OCI-LY3 (cell line): ENCODE data around the gene CENPU.

ENCODE experiments used
- H2AFZ ChIP-seq: fragments of 200-600, 300-600 bp; shearing (Covaris generic); 2 replicates; pipeline ENCODE4 v1.6.0; 2014; ENCODE audit warnings: antibody characterized with exemption, low read depth, low read length
- H3K27ac ChIP-seq: fragments of 200-600, 300-600 bp; sonication (generic); 2 replicates; pipeline ENCODE4 v1.5.1; 2014; ENCODE audit warnings: mild to moderate bottlenecking, low read length, moderate library complexity, mixed read lengths
- H3K27me3 ChIP-seq: fragments of 200-600, 300-600 bp; sonication (generic); 2 replicates; pipeline ENCODE4 v1.6.1; 2014; ENCODE audit warnings: low read depth, low read length, mixed read lengths
- H3K36me3 ChIP-seq: fragments of 200-600, 300-600 bp; sonication (generic); replicated peaks from 2 replicates; pipeline ENCODE3; 2014; ENCODE audit warnings: low read depth, low read length, mixed read lengths
- H3K4me1 ChIP-seq: fragments of 300-600, 200-600 bp; sonication (generic); 2 replicates; pipeline ENCODE4 v1.6.1; 2014; ENCODE audit warnings: low read length, mixed read lengths
- H3K4me2 ChIP-seq: fragments of 200-600, 300-600 bp; sonication (generic); 2 replicates; pipeline ENCODE4 v1.6.1; 2014; ENCODE audit warnings: low read length, mixed read lengths
- H3K4me3 ChIP-seq: fragments of 300-600, 200-600 bp; sonication (generic); 2 replicates; pipeline ENCODE4 v1.5.1; 2014; ENCODE audit warnings: antibody characterized with exemption, mild to moderate bottlenecking, low read length, moderate library complexity
- H3K79me2 ChIP-seq: fragments of 300-600, 200-600 bp; shearing (Covaris generic); 2 replicates; pipeline ENCODE4 v1.6.1; 2014; ENCODE audit warnings: mild to moderate bottlenecking, low read length, mixed read lengths
- H3K9ac ChIP-seq: fragments of 300-600, 200-600 bp; shearing (Covaris generic); 2 replicates; pipeline ENCODE4 v1.6.0; 2014; ENCODE audit warnings: mild to moderate bottlenecking, low read length, moderate library complexity
- H3K9me3 ChIP-seq: fragments of 200-600, 300-600 bp; shearing (Covaris generic); 2 replicates; pipeline ENCODE4 v1.6.1; 2014; ENCODE audit warnings: low read length, mixed read lengths; ENCODE audit not compliant: insufficient read depth
- H4K20me1 ChIP-seq: fragments of 200-600, 300-600 bp; sonication (generic); 2 replicates; pipeline ENCODE4 v1.6.1; 2016; ENCODE audit warnings: low read length, mixed read lengths; ENCODE audit not compliant: insufficient read depth
- CTCF ChIP-seq: fragments of 200-600, 300-600 bp; sonication (generic); IDR thresholded peaks from 2 replicates; pipeline ENCODE4 v1.5.1; 2014; ENCODE audit warnings: antibody characterized with exemption, low read length, low read depth
- EZH2phosphoT487 ChIP-seq: fragments of 200-600 bp; shearing (Covaris generic); IDR thresholded peaks from 2 replicates; pipeline ENCODE4 v1.6.1; 2018; ENCODE audit warnings: antibody characterized with exemption, mixed run types, low read depth

CENPU gene

GRCh38 chr4:184702114-184702513, 31.8 kb downstream of the CENPU start:
- no peak overlapping the region for H3K4me3 ChIP-seq
- no peaks in the 10 kb centered on the region for H3K36me3 ChIP-seq
- no peak for TF ChIP-seq CTCF
- TF ChIP-seq EZH2phosphoT487, result no peak
- H3K79me2 ChIP-seq, result no peaks in the 10 kb centered on the region
- H2AFZ ChIP-seq, result no peak overlapping the region
- H3K9me3 ChIP-seq, result no peaks in the 10 kb centered on the region
- H3K27ac ChIP-seq, result no peak overlapping the region
- no peak overlapping the region for H3K4me2 ChIP-seq
- H3K4me1 ChIP-seq, result no peaks in the 10 kb centered on the region
- no peaks in the 10 kb centered on the region for H4K20me1 ChIP-seq
- no peaks in the 10 kb centered on the region for H3K27me3 ChIP-seq
- no peak overlapping the region for H3K9ac ChIP-seq

- no peak overlapping the region for H3K27ac ChIP-seq
- no peaks in the 10 kb centered on the region for H3K79me2 ChIP-seq
- no peaks in the 10 kb centered on the region for H4K20me1 ChIP-seq
- TF ChIP-seq EZH2phosphoT487 (no peak), CTCF (no peak)
- no peak overlapping the region for H3K4me3 ChIP-seq
- no peak overlapping the region for H2AFZ ChIP-seq
- no peaks in the 10 kb centered on the region for H3K36me3 ChIP-seq
- H3K4me1 ChIP-seq, result no peaks in the 10 kb centered on the region
- no peak overlapping the region for H3K4me2 ChIP-seq
- no peaks in the 10 kb centered on the region for H3K9me3 ChIP-seq
- H3K9ac ChIP-seq, result no peak overlapping the region
- H3K27me3 ChIP-seq, result no peaks in the 10 kb centered on the region
Measured at GRCh38 chr4:184699941-184700340, 34.0 kb downstream of the CENPU start.

- Histone ChIP-seq H3K27me3 (no peaks in the 10 kb centered on the region), H3K4me3 (no peak overlapping the region), H3K36me3 (no peaks in the 10 kb centered on the region), H3K27ac (no peak overlapping the region), H3K4me2 (no peak overlapping the region), H2AFZ (no peak overlapping the region), H3K4me1 (no peaks in the 10 kb centered on the region), H3K9me3 (no peaks in the 10 kb centered on the region), H4K20me1 (no peaks in the 10 kb centered on the region), H3K9ac (no peak overlapping the region), H3K79me2 (no peaks in the 10 kb centered on the region)
- no peak for TF ChIP-seq EZH2phosphoT487
- no peak for TF ChIP-seq CTCF
Measured at GRCh38 chr4:184697956-184698355, 35.9 kb downstream of the CENPU start.

- Histone ChIP-seq H3K4me2 (no peak overlapping the region), H3K9ac (no peak overlapping the region), H2AFZ (no peak overlapping the region), H4K20me1 (no peaks in the 10 kb centered on the region), H3K79me2 (no peaks in the 10 kb centered on the region), H3K36me3 (no peaks in the 10 kb centered on the region), H3K4me3 (no peak overlapping the region), H3K27ac (no peak overlapping the region), H3K4me1 (no peaks in the 10 kb centered on the region), H3K9me3 (no peaks in the 10 kb centered on the region), H3K27me3 (no peaks in the 10 kb centered on the region)
- TF ChIP-seq CTCF, result no peak
- no peak for TF ChIP-seq EZH2phosphoT487
Measured at GRCh38 chr4:184695178-184695896, 38.6 kb downstream of the CENPU start.
